Uterus (tissue), 4 donors: Measurements from ENCODE around the gene NUP160. TPM values are rescaled to one million over a fixed set of nuclear protein-coding genes. Genes with fewer than 3 reads are reported as not detected.
A peak's percentile ranks its signal among the peaks of the same experiment; 100 is the strongest.

Experiments used
- DNase-seq, 2 donors: peaks; one replicate each; pipeline ENCODE4 v3.0.0-alpha.2; 2019 to 2020
- H3K27ac ChIP-seq, 2 donors: fragments of 200-600 bp; sonication (generic); 1 replicate in 1 of 2; 2 replicates in 1 of 2; pipeline ENCODE4 v1.5.1; 2016 to 2018
- H3K27me3 ChIP-seq, 2 donors: fragments of 200-600 bp; sonication (generic); one replicate each; pipeline ENCODE4 v1.5.1; 2018 to 2019; ENCODE audit warnings: control low read depth in 1 of 2
- H3K36me3 ChIP-seq, 2 donors: fragments of 200-600 bp; sonication (generic); one replicate each; pipeline ENCODE4 v1.5.1; 2019; ENCODE audit warnings: control low read depth in 1 of 2
- H3K4me1 ChIP-seq, 2 donors: fragments of 200-600 bp; sonication (generic); one replicate each; pipeline ENCODE4 v1.5.1; 2018 to 2019; ENCODE audit warnings: control low read depth in 1 of 2
- H3K4me3 ChIP-seq, 2 donors: fragments of 200-600 bp; sonication (generic); 1 replicate in 1 of 2; 2 replicates in 1 of 2; pipeline ENCODE4 v1.5.1; 2018 to 2019; ENCODE audit warnings: mild to moderate bottlenecking in 1 of 2
- H3K9me3 ChIP-seq, 2 donors: fragments of 200-600 bp; sonication (generic); one replicate each; pipeline ENCODE4 v1.5.1; 2019; ENCODE audit warnings: control low read depth in 1 of 2
- POLR2A ChIP-seq, 2 donors: fragments of 450-650 bp; IDR thresholded peaks; one replicate each; pipeline ENCODE4 v1.6.1; 2016; ENCODE audit warnings: antibody characterized with exemption in 2 of 2, mild to moderate bottlenecking in 1 of 2, moderate library complexity in 1 of 2
- intact Hi-C: fragments of 100-400 bp; cut with DNase I; formaldehyde crosslinking; loops from one replicate; pipeline ENCODE4 v1.15.1; 2023; ENCODE audit warnings: low total_unique reads
- total RNA-seq, 4 donors: library from RNA; depleted of rRNA in 3 of 4; stranded (reverse); fragments of >200 nt in 3 of 4; gene quantifications; one replicate each; pipeline versions ENCODE4 v1.1.0 to v1.2.4, GENCODE V29; 2014 to 2023
- TF ChIP-seq, protein P1 (sequence below), 4 experiments: fragments of 200-600 bp in 2 of 4; fragments of 450-650 bp in 2 of 4; sonication (generic) in 2 of 4; IDR thresholded peaks; one replicate each; pipeline ENCODE4 v1.5.1; 2016 to 2019; ENCODE audit warnings: antibody characterized with exemption in 4 of 4, mild to moderate bottlenecking in 2 of 4, moderate library complexity in 1 of 4
- donor health status: DM: yes; HTN: yes; CAD: no.

Gene NUP160
- total RNA-seq, 4 donors from 2014 or later = 11.8 to 90.8 (median 40.4) TPM

DNA sequence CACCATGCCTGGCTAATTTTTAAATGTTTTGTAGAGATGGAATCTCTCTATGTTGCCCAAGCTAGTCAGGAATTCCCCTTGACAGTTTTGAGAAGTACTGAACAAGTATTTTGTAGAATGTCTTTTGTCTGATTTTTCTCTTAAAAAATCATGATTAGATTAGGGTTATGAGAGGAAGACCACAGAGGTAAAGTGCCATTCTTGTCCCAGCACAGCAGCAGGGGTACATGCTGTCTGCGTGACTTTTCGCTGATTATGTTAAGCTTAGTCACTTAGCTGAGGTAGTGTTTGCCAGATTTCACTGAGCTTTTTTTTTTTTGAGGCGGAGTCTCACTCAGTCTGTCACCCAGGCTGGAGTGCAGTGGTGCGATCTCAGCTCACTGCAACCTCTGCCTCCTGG lies 13.6 kb upstream of the NUP160 start:
- no peak for TF ChIP-seq POLR2A (IDR thresholded peaks at IDR 0.05)
- TF ChIP-seq, protein P1, sequence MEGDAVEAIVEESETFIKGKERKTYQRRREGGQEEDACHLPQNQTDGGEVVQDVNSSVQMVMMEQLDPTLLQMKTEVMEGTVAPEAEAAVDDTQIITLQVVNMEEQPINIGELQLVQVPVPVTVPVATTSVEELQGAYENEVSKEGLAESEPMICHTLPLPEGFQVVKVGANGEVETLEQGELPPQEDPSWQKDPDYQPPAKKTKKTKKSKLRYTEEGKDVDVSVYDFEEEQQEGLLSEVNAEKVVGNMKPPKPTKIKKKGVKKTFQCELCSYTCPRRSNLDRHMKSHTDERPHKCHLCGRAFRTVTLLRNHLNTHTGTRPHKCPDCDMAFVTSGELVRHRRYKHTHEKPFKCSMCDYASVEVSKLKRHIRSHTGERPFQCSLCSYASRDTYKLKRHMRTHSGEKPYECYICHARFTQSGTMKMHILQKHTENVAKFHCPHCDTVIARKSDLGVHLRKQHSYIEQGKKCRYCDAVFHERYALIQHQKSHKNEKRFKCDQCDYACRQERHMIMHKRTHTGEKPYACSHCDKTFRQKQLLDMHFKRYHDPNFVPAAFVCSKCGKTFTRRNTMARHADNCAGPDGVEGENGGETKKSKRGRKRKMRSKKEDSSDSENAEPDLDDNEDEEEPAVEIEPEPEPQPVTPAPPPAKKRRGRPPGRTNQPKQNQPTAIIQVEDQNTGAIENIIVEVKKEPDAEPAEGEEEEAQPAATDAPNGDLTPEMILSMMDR (IDR thresholded peaks at IDR 0.05) = no peak
- Histone ChIP-seq H3K9me3 (no peaks in the 10 kb centered on the region), H3K4me1 (no peaks in the 10 kb centered on the region), H3K27ac (no peak overlapping the region), H3K36me3 (no peaks in the 10 kb centered on the region), H3K4me3 (no peak overlapping the region), H3K27me3 (no peaks in the 10 kb centered on the region)
- no peak for DNase-seq
- intact Hi-C loops = no loop called here

- no peak overlapping the region for H3K4me3 ChIP-seq
- no peaks in the 10 kb centered on the region for H3K36me3 ChIP-seq
- no peaks in the 10 kb centered on the region for H3K9me3 ChIP-seq
- no peaks in the 10 kb centered on the region for H3K4me1 ChIP-seq
- H3K27ac ChIP-seq = no peak overlapping the region
- no peaks in the 10 kb centered on the region for H3K27me3 ChIP-seq
- intact Hi-C loops = no loop called here
- DNase-seq = no peak
- TF ChIP-seq POLR2A (IDR thresholded peaks at IDR 0.05) = no peak
- TF ChIP-seq, protein P1 (IDR thresholded peaks at IDR 0.05) = no peak
Measured at GRCh38 chr11:47860536-47860935, 12.4 kb upstream of the NUP160 start.

- peak in 1 of 2 donors; percentile 30 for DNase-seq
- no peak for TF ChIP-seq POLR2A (IDR thresholded peaks at IDR 0.05)
- TF ChIP-seq, protein P1 (IDR thresholded peaks at IDR 0.05) = no peak
- intact Hi-C loops = no loop called here
- H3K27me3 ChIP-seq = no peaks in the 10 kb centered on the region
- H3K9me3 ChIP-seq = no peaks in the 10 kb centered on the region
- H3K4me3 ChIP-seq = no peak overlapping the region
- no peaks in the 10 kb centered on the region for H3K4me1 ChIP-seq
- peak overlapping the region in 1 of 2 donors; percentile 37 for H3K27ac ChIP-seq
- no peaks in the 10 kb centered on the region for H3K36me3 ChIP-seq
Measured at GRCh38 chr11:47857892-47858543, 9.9 kb upstream of the NUP160 start.

GRCh38 chr11:47857485-47857884 lies 9.3 kb upstream of the NUP160 start:
- no peaks in the 10 kb centered on the region for H3K36me3 ChIP-seq
- H3K27me3 ChIP-seq = no peaks in the 10 kb centered on the region
- H3K27ac ChIP-seq = no peak overlapping the region
- H3K4me3 ChIP-seq = no peak overlapping the region
- no peaks in the 10 kb centered on the region for H3K4me1 ChIP-seq
- DNase-seq = no peak
- intact Hi-C loops = no loop called here
- TF ChIP-seq POLR2A (IDR thresholded peaks at IDR 0.05) = no peak
- TF ChIP-seq, protein P1 (IDR thresholded peaks at IDR 0.05) = no peak
- no peaks in the 10 kb centered on the region for H3K9me3 ChIP-seq

GRCh38 chr11:47856186-47856585 lies 8.0 kb upstream of the NUP160 start:
- Histone ChIP-seq H3K27me3 (no peaks in the 10 kb centered on the region), H3K27ac (no peak overlapping the region), H3K36me3 (no peaks in the 10 kb centered on the region), H3K9me3 (no peaks in the 10 kb centered on the region), H3K4me3 (no peak overlapping the region), H3K4me1 (no peaks in the 10 kb centered on the region)
- no peak for DNase-seq
- intact Hi-C loops = no loop called here
- no peak for TF ChIP-seq POLR2A (IDR thresholded peaks at IDR 0.05)
- TF ChIP-seq, protein P1 (IDR thresholded peaks at IDR 0.05) = no peak
